GM18951 (cell line): ENCODE data around the gene KIAA2012.
"Not testable (repeated sequence)": the region's sequence is repeated elsewhere in the genome, so short reads cannot be mapped to it uniquely, and the experiment has no call there.

ENCODE experiments used
- POLR2A ChIP-seq: IDR thresholded peaks from 4 replicates; pipeline ENCODE4 v1.6.1; 2011; ENCODE audit warnings: mild to moderate bottlenecking; ENCODE audit not compliant: insufficient read length, insufficient read depth; ENCODE audit errors: extremely low read depth
- in situ Hi-C: fragments of 300-500 bp; cut with MboI; formaldehyde crosslinking; loops from one replicate; pipeline ENCODE4 v1.12.0; 2022; ENCODE audit warnings: low sequenced_read_pairs, mixed read lengths, inconsistent platforms; ENCODE audit not compliant: unreplicated experiment

Gene KIAA2012

DNA sequence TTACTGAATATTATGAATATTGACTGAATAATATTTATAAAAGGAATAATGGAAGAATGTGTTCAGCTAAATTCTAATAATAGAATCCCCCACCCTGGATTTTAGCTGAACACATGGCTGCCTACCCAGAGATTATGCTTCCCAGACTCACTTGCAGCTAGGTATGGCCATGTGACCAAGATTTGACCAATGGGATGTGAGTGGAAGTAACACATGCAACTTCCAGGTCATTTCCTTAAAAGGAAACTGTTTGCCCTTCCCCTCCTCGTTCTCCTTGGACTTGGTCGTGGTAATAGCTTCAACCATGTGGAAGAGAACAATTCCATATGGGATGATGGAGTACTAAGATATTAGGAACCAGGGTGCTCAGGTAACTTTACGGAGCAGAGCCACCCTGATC is 47.8 kb downstream of the KIAA2012 start:
- in situ Hi-C loops = no loop called here
- no peak for TF ChIP-seq POLR2A

- in situ Hi-C loops = no loop called here
- no peak for TF ChIP-seq POLR2A
Measured at GRCh38 chr2:202121532-202122162, 48.6 kb downstream of the KIAA2012 start.

- in situ Hi-C loops = no loop called here
- TF ChIP-seq POLR2A = no peak
Measured at GRCh38 chr2:202122163-202122540, 49.1 kb downstream of the KIAA2012 start.

GRCh38 chr2:202122980-202123720 is 50.1 kb downstream of the KIAA2012 start:
- no peak for TF ChIP-seq POLR2A
- in situ Hi-C loops = no loop called here

DNA sequence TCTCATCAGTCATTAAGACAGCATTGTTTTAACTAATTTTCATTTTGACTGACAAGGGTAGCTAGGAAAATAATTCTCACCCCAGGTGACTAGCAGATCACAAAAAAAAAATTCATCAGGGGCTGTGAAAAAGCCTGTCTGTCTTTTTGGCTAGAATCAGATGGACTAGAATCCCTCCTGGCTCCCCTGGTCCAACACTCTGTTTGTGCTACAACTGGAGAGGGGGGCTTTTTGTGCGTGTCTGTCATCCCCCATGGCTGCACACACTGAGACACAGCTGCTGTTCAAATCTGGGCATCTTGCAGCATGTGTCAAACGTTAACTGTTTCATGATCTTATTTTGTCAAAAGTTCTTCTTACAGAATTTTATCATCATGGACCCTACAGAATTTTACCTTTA is 51.2 kb downstream of the KIAA2012 start:
- in situ Hi-C loops = no loop called here
- no peak for TF ChIP-seq POLR2A

DNA sequence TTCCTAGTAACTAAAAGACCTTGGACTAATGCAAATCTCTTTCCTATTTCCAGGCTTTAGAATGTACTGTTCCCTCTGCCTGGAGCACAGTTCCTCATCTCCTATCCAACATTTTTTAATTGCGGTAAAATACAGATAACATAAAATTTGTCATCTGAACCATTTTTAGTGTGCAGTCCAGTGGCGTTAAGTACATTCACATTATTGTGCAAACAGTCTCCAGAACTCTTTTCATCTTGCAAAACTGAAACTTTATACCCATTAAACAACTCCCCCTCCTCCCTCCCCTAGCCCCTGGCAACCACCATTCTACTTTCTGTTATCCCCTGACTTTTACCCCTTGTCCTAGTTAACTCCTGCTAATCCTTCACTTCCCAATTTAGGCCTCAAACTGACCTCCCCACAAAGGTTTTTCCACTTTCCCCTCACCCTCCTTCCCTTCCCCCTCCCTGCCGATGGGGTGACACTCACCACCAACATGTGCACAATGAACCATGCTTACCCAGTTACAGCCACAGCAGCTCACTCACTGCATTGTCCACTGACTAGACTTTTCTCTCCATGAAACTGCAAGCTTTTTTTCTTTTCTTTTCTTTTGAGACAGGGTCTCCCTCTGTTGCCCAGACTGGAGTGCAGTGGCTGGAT is 54.8 kb downstream of the KIAA2012 start:
- no peak for TF ChIP-seq POLR2A
- in situ Hi-C loops = no loop called here

DNA sequence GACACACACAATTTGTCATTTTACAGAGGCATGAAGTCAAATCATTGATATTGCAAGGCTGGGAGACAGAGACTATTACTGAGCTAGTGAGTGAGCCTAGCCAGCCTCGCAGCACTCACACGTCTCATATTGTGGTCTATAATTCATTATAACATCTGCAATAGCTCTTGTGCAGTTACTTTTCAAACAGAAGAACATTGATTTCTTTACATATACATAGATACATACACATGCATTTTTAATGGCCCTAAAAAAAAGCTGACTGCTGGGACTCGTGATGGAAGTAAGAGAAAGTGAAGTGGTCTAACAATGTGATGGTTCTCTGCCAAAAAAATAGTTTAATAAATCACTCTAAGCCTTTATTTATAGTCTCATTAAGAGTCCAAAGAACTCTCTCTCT is 56.8 kb downstream of the KIAA2012 start:
- in situ Hi-C loops = no loop called here
- TF ChIP-seq POLR2A = no peak

GRCh38 chr2:202133200-202133908 is 60.3 kb downstream of the KIAA2012 start:
- TF ChIP-seq POLR2A = no peak
- in situ Hi-C loops = no loop called here

DNA sequence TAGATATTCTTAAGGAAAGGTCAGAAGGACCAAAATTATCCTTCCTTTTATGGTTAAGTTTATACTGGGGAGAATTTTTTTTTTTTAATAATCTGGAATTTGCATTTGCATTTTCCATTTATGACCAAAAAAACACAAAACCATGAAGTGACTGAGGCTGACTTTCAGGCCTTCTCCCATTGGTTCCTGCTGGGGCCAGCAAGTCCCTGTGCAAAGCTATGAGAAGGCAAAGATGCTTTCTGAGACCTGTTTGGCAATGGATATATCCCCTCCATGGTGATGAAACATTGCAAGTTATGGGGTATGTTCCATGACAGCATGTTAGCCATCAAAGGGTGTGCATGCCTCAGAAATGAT is 60.8 kb downstream of the KIAA2012 start:
- in situ Hi-C loops = no loop called here
- TF ChIP-seq POLR2A = no peak

DNA sequence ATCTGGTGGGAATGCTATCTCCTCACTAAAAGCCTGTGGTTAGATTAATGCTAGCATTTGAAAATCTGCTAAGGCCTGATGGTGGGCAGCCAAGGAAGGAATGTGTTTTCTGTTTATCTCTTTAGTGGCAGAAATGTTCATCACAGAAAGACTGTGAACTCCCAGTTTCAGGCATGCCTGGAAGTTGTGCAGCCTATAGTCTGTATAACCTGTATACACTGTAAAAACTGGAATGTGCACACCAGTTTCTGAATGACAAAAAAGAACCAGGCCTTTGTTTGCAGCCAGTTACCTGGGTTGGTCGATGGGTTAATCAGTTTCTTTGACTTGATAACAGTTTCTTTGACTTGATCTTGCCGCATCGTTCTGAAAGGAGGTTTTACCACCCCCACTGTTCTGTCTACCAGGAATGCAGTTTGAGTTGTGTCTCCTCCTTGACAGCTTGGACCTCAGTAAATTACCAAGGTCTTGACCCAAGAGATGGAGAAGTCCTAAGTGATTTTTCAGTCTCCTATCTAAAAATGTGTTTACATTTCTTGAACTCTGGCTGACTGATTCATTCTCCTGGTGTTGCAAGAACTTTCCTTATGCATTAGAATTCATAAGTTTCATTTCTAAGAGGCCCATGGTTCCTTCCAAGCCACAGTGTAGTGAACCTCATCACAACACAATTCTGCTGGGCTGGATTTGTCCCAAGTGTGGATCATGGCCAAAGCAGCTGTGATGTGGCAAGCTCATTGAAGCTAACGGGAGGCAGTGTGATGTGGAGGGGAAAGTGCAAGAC is 62.2 kb downstream of the KIAA2012 start:
- no peak for TF ChIP-seq POLR2A
- in situ Hi-C loops = no loop called here

DNA sequence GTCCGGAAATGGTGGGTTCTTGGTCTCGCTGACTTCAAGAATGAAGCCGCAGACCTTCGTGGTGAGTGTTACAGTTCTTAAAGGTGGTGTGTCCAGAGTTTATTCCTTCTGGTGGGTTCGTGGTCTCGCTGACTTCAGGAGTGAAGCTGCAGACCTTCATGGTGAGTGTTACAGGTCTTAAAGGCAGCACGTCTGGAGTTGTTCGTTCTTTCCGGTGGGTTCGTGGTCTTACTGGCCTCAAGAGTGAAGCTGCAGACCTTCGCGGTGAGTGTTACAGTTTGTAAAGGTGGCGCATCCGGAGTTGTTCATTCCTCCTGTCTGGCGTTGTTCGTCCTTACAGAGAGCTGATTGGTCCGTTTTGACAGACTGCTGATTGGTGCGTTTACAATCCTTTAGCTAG is 63.0 kb downstream of the KIAA2012 start:
- in situ Hi-C loops = not testable (repeated sequence)

DNA sequence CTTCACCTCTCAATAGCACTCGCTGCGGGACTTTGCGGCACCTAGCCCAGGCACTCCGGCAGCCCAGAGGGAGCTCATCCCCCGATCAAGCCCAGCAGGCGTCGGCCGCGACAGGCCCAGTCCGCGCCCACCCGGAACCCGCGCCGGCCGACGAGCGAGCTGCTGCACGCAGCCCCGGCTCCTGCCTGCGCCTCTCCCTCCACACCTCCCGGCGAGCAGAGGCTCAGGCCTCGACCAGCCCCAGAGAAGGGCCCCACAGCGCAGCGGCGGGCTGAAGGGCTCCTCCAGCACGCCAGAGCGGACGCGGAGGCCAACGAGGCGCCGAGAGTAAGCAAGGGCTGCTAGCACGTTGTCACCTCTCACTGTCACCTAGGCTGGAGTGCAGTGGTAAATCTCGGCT is 63.5 kb downstream of the KIAA2012 start:
- in situ Hi-C loops = no loop called here
- TF ChIP-seq POLR2A = no peak

DNA sequence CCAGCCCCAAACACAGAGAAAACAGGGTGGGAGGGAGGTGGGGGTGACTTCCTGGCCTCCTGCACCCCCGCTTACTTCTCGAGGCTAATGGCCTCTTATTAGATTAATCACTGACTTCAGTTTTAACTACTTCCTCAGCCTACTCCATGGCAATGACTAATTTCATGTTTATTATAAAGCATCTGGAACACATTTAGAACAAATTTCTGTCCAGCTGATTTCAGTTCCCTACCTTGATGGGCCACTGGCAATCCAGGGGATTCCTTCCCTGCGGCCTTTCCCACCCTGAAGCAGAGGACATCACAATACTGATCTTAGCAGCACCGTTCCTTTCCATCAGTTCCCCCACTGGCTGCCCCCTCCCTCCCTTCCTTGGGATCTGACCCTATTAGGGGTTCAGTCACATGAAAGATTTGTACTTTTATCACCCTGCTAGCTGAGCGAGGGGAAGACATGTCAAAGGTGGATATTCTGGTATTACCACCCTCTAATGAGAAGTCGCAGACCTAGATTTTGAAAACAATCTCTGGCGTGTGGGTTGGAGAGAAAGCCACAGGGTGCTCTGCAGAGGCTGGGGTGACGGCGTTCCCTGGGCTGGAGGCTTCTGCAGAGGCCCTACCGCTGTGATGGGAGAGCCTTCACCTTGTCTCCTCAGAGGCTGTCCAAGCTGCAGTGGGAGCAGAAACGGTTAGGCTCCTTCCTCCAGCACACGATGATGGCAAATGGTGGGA is 67.6 kb downstream of the KIAA2012 start:
- in situ Hi-C loops = no loop called here
- TF ChIP-seq POLR2A = no peak
